Measurements from ENCODE around the gene CRYBG3.

Gene CRYBG3

GRCh38 chr3:97990624-97991292 is 168.9 kb downstream of the CRYBG3 start:
- H3K9me3 ChIP-seq (ENCODE audit: control insufficient read depth, insufficient read depth, low read depth, low read length), result no peaks in the 10 kb centered on the region
- CTCF ChIA-PET, result no interaction called here
- POLR2A ChIA-PET, result no interaction called here
- 0 out of 2 replicates have a peak, but pooled peaks have one; percentile 14 for TF ChIP-seq ZNF335 (tag by site-specific recombination; conservative IDR thresholded peaks at IDR 0.05)
- TF ChIP-seq ZNF214 (tag by site-specific recombination; IDR thresholded peaks at IDR 0.05; ENCODE audit: borderline replicate concordance), result no peak
- no peak for TF ChIP-seq ZNF140 (tag by site-specific recombination; IDR thresholded peaks at IDR 0.05)
- no peak for TF ChIP-seq ZNF518A (tag by site-specific recombination; conservative IDR thresholded peaks at IDR 0.05; ENCODE audit: low read depth)
- 0 out of 2 replicates have a peak, but pooled peaks have one; percentile 20 for TF ChIP-seq PRDM4 (tag by site-specific recombination; IDR thresholded peaks at IDR 0.05)
- TF ChIP-seq ZNF785 (tag by site-specific recombination; IDR thresholded peaks at IDR 0.05), result no peak
- H3K4me3 ChIP-seq (ENCODE audit: low read depth, low read length), result no peak overlapping the region
- H3K4me1 ChIP-seq (ENCODE audit: control insufficient read depth, insufficient read depth, low read length), result no peaks in the 10 kb centered on the region
- H3K27ac ChIP-seq (ENCODE audit: extremely low read depth, low read depth, low read length), result no peak overlapping the region
- no peaks in the 10 kb centered on the region for H3K36me3 ChIP-seq (ENCODE audit: control insufficient read depth in 2 of 2, insufficient read depth in 1 of 2, low read length in 2 of 2)

- ChIA-PET CTCF (interaction anchor here (0.5 kb wide), 1 partner anchor 1032 kb away, joined by 4 read pairs; no protein-coding TSS in a partner anchor), POLR2A (no interaction called here)
- H3K4me1 ChIP-seq (ENCODE audit: control insufficient read depth, insufficient read depth, low read length), result no peaks in the 10 kb centered on the region
- no peak overlapping the region for H3K27ac ChIP-seq (ENCODE audit: extremely low read depth, low read depth, low read length)
- no peaks in the 10 kb centered on the region for H3K9me3 ChIP-seq (ENCODE audit: control insufficient read depth, insufficient read depth, low read depth, low read length)
- no peak overlapping the region for H3K4me3 ChIP-seq (ENCODE audit: low read depth, low read length)
- no peak for TF ChIP-seq PATZ1 (tag by site-specific recombination; IDR thresholded peaks at IDR 0.05)
- no peak for TF ChIP-seq REST (tag by site-specific recombination; IDR thresholded peaks at IDR 0.05)
- no peak for TF ChIP-seq ATF2 (tag by site-specific recombination; IDR thresholded peaks at IDR 0.05; ENCODE audit: low read depth)
- TF ChIP-seq SALL2 (tag by site-specific recombination; IDR thresholded peaks at IDR 0.05; ENCODE audit: borderline replicate concordance), result no peak
- no peak for TF ChIP-seq ZNF692 (tag by site-specific recombination; IDR thresholded peaks at IDR 0.05)
- no peak for TF ChIP-seq KLF17 (tag by site-specific recombination; IDR thresholded peaks at IDR 0.05)
- no peak for TF ChIP-seq YY2 (tag by site-specific recombination; IDR thresholded peaks at IDR 0.05)
- no peak for TF ChIP-seq ZNF621 (tag by site-specific recombination; IDR thresholded peaks at IDR 0.05)
- TF ChIP-seq ZBTB17 (tag by site-specific recombination; IDR thresholded peaks at IDR 0.05), result no peak
- H3K36me3 ChIP-seq (ENCODE audit: control insufficient read depth in 2 of 2, insufficient read depth in 1 of 2, low read length in 2 of 2), result no peaks in the 10 kb centered on the region
Measured at GRCh38 chr3:97991293-97991682, 169.5 kb downstream of the CRYBG3 start.
